HAP-1 (cell line): ENCODE results near the gene UBE3C.
A peak's percentile ranks its signal among the peaks of the same experiment; 100 is the strongest.
"Not testable (repeated sequence)": the region's sequence is repeated elsewhere in the genome, so short reads cannot be mapped to it uniquely, and the experiment has no call there.

ENCODE experiments used
- DNase-seq, 2 experiments: peaks; one replicate each; pipeline ENCODE4 v3.0.0-alpha.2; 2016 to 2020; ENCODE audit warnings: low spot score in 2 of 2
- H3K27me3 ChIP-seq: fragments of 250-450 bp; sonication (Bioruptor Pico); 2 replicates; pipeline ENCODE4 v1.5.1; 2020; ENCODE audit warnings: low read depth, mild to moderate bottlenecking, moderate library complexity
- H3K36me3 ChIP-seq: fragments of 250-450 bp; sonication (Bioruptor Pico); replicated peaks from 2 replicates; pipeline ENCODE4 v1.5.1; 2020; ENCODE audit warnings: mild to moderate bottlenecking
- H3K4me1 ChIP-seq: fragments of 250-450 bp; sonication (Bioruptor Pico); 2 replicates; pipeline ENCODE4 v1.5.1; 2020; ENCODE audit warnings: mild to moderate bottlenecking
- H3K4me3 ChIP-seq: fragments of 250-450 bp; sonication (Bioruptor Pico); 2 replicates; pipeline ENCODE4 v1.5.1; 2020; ENCODE audit warnings: mild to moderate bottlenecking, moderate library complexity
- H3K9me3 ChIP-seq: fragments of 250-450 bp; sonication (Bioruptor Pico); 2 replicates; pipeline ENCODE4 v1.5.1; 2020; ENCODE audit warnings: mild to moderate bottlenecking, moderate library complexity
- in situ Hi-C: fragments of 300-500 bp; cut with MboI; formaldehyde crosslinking; loops from 3 replicates; pipeline ENCODE4 v1.14.3; 2020; ENCODE audit warnings: low sequenced_read_pairs, inconsistent platforms, mixed read lengths

UBE3C gene

DNA sequence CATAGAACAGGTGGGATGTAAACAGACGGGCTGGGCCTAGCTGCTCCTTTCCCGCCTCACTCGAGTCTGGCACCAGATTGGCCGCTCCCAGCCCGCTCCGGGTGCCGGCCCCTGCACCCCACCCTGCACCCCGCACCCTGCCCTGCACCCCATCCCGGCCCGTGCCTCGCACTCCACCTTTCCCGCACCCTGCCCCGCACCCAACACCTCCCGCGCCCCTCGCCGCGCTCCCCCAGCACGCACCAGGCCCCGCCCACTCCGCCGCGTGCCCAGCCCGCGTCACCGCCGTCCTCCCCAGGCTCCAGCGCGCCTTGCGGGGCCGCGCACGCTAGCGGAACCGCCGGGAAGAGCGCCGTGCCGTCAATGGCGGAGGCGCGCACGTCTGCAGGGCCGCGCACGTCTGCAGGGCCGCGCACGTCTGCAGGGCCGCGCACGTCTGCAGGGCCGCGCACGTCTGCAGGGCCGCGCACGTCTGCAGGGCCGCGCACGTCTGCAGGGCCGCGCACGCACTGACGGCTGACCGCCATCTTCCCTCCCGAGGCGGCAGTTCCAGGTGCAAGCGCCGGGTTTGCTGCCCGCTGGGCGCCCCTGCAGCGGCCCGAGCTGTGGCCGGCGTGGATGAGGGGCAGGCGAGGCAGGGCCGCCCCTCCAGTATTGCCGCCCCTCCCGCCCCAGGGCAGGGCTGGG is at the start of gene UBE3C:
UBE3C (plus strand) TSS at position 503 of the 687 bp plus-strand sequence. CDS start 347 bp downstream, outside the sequence.
- no peaks in the 10 kb centered on the region for H3K27me3 ChIP-seq
- peaks cover 24% of the 10 kb centered on the region for H3K4me1 ChIP-seq
- in situ Hi-C loops: no loop called here

DNA sequence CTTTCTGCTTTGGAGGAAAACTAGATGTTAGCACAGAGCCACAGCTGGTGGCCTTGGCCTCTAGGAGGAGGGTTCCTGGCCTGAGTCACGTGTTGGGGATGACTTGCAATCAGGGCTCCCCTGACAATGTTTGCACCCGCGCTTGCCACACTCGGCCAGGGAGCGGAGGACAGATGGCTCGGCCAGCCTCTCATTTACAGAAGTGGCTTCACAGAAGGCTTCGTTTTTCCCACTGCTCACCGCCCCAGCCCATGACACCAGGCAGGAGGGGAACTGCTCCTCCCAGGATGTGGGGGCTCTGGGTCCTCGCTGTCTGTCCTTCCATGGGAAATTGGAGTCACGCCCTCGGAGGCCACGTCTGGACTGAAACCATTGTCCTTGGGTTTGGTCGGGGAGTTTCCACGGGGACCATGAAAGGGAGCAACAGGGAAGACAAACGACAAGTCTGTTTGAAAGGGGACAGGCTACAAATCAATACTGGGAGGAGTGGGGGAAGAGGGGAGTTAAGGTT is 49.6 kb upstream of the UBE3C start:
- in situ Hi-C loops: no loop called here
- H3K36me3 ChIP-seq: no peaks in the 10 kb centered on the region
- DNase-seq: no peak
- H3K4me1 ChIP-seq: no peaks in the 10 kb centered on the region
- no peaks in the 10 kb centered on the region for H3K9me3 ChIP-seq
- H3K27me3 ChIP-seq: no peaks in the 10 kb centered on the region
- H3K4me3 ChIP-seq: no peak overlapping the region

More for the DNA sequence above, at the start of gene UBE3C:
- Histone ChIP-seq H3K9me3 (no peaks in the 10 kb centered on the region; the same call in 1 of the 2 replicates), H3K4me3 (peak within 1 kb of the TSS; percentile 71), H3K36me3 (peaks cover 33% of the 10 kb centered on the region)
- DNase-seq: peak; percentile 83 to 92

DNA sequence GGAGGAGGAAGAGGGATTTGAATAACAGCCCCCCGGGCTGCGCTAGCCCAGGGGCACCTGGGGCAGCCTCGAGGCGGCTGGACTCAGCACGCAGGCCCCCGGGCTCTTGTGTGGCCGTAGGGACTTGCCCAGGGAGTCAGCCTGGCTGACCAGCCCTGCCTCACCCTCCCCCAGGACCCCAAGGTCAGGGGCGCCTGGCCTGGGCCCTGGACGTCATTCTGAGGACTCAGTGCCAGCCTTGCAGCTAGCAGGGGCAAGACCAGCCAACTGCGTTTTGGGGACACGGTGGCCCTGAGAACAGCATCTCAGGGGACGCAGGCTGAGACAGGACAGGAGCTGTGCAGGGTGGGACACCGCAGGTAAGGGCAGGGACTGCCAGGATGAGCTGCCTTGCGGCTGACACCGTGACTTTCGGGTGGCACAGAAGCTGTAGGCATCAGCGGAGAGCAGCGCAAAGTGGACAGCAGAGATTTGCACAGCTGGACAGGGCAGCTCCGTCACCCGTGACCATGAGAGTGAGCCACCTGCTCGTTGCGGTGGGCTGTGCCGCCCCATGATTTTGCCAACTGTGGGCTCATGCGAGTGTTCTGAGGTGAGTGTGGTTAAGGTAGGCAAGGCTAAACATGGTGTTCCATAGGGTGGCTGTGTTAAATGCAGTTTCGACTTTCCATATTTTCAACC is 48.1 kb upstream of the UBE3C start:
- no peak for DNase-seq
- no peaks in the 10 kb centered on the region for H3K9me3 ChIP-seq
- no peaks in the 10 kb centered on the region for H3K27me3 ChIP-seq
- no peaks in the 10 kb centered on the region for H3K36me3 ChIP-seq
- no peak overlapping the region for H3K4me3 ChIP-seq
- in situ Hi-C loops: no loop called here
- H3K4me1 ChIP-seq: no peaks in the 10 kb centered on the region

DNA sequence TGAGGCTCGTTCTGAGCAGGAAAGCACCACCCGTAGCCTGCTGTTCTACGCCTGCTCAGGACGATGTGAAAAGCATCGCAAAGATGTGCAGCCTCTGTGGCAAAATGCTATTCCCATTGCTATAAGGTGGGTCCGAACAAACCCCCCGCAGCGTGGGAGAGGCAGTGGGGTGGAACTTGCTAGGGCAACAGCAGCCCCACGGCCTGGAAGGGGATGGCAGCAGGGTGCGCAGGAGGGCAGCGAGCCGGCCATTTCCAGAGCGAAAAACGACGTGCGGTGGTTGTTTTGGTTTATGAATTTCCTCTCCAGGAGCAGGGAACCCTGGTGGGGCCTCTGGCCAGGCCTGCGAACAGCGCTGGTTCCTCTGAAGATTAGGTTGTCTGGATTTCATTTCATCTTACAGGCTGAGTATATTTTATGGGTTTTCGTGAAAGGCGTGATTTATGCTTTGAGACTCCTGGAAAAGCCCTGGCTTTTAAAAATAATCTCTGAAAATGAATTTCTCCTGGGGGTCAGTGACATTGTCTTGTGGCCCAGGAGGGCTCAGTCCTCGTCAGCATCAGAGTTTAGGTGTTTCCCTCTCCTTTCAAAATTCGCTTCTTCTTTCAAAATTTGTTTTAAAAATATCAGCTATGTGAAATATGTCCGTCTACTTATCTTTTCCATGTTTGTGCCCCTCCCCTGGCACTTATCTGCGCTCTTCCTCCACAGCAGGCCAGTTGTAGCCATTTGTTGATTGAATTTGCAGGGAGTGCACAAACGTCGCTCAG is 42.3 kb upstream of the UBE3C start:
- no peak for DNase-seq
- no peaks in the 10 kb centered on the region for H3K4me1 ChIP-seq
- no peaks in the 10 kb centered on the region for H3K9me3 ChIP-seq
- in situ Hi-C loops: no loop called here
- H3K4me3 ChIP-seq: no peak overlapping the region
- no peaks in the 10 kb centered on the region for H3K27me3 ChIP-seq
- H3K36me3 ChIP-seq: no peaks in the 10 kb centered on the region

DNA sequence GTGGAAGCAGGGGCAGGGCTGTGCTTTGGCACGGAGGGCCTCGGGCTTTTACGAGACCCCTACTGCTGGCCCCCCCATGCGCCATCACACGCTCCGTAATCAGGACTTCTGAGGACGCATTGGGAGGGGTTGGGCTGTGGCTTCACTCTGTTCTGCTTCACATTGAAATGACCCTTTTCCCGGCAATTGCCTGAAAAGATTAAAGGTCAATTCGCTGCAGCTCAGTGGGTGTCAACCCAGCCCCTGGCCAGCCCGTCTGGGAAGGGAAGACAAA is 41.7 kb upstream of the UBE3C start:
- Histone ChIP-seq H3K36me3 (no peaks in the 10 kb centered on the region), H3K9me3 (no peaks in the 10 kb centered on the region), H3K27me3 (no peaks in the 10 kb centered on the region), H3K4me1 (no peaks in the 10 kb centered on the region), H3K4me3 (no peak overlapping the region)
- DNase-seq: no peak
- in situ Hi-C loops: no loop called here

DNA sequence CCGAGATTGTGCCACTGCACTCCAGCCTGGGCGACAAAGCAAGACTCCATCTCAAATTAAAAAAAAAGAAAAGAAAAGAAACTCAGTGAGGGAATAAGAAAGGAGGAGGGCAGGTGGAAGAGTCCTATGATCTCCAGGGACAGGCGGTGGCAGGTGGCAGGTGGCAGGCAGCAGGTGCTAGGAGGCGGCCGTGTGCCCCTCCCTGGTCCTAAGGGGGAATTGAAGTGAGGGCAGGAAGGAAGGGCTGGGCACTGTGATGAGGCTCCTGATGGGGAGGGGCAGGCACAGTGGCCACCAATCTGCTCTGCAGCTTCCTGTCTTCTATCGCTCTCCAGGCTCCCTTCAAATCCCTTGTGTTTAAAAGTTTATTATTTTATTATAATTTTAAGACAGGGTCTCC is 41.2 kb upstream of the UBE3C start:
- Histone ChIP-seq H3K27me3 (no peaks in the 10 kb centered on the region), H3K4me3 (no peak overlapping the region), H3K36me3 (no peaks in the 10 kb centered on the region), H3K4me1 (no peaks in the 10 kb centered on the region), H3K9me3 (no peaks in the 10 kb centered on the region)
- no peak for DNase-seq
- in situ Hi-C loops: no loop called here

DNA sequence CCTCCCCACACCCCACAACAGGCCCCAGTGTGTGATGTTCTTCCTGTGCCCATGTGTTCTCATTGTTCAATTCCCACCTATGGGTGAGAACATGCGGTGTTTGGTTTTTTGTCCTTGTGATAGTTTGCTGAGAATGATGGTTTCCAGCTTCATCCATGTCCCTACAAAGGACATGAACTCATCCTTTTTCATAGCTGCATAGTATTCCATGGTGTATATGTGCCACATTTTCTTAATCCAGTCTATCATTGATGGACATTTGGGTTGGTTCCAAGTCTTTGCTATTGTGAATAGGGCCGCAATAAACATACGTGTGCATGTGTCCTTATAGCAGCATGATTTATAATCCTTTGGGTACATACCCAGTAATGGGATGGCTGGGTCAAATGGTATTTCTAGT is 38.7 kb upstream of the UBE3C start:
- H3K27me3 ChIP-seq, in situ Hi-C loops, H3K4me3 ChIP-seq, H3K36me3 ChIP-seq, H3K9me3 ChIP-seq, H3K4me1 ChIP-seq, DNase-seq: not testable (repeated sequence)

DNA sequence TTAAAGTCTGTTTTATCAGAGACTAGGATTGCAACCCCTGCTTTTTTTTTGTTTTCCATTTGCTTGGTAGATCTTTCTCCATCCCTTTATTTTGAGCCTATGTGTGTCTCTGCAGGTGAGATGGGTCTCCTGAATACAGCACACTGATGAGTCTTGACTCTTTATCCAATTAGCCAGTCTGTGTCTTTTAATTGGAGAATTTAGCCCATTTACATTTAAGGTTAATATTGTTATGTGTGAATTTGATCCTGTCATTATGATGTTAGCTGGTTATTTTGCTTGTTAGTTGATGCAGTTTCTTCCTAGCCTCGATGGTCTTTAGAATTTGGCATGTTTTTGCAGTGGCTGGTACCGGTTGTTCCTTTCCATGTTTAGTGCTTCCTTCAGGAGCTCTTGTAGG is 35.1 kb upstream of the UBE3C start:
- H3K9me3 ChIP-seq, H3K4me1 ChIP-seq, in situ Hi-C loops, DNase-seq, H3K36me3 ChIP-seq, H3K4me3 ChIP-seq, H3K27me3 ChIP-seq: not testable (repeated sequence)

DNA sequence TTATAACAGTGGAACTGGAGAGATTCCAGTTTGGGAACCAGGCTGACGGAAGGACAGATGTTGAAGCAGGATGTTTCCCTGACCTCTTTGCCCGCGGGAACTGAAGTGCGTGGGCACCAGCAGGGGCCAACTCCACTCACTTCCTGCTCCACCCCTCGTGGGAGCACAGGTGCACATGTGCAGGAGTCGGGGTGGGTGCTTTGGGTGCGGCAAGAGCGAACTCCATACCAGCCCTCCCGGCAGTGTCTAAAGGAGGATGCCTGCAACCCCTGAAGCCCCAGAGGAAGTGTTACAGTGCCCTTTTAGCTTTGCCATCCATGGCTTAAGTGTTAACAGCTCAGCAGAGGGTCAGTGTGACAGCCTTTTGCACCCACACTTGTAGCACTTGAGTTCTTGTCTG is 27.4 kb upstream of the UBE3C start:
- H3K4me1 ChIP-seq: no peaks in the 10 kb centered on the region
- in situ Hi-C loops: no loop called here
- no peak for DNase-seq
- no peak overlapping the region for H3K4me3 ChIP-seq
- no peaks in the 10 kb centered on the region for H3K36me3 ChIP-seq
- peaks cover 8% of the 10 kb centered on the region for H3K27me3 ChIP-seq
- peaks cover 2% of the 10 kb centered on the region for H3K9me3 ChIP-seq

DNA sequence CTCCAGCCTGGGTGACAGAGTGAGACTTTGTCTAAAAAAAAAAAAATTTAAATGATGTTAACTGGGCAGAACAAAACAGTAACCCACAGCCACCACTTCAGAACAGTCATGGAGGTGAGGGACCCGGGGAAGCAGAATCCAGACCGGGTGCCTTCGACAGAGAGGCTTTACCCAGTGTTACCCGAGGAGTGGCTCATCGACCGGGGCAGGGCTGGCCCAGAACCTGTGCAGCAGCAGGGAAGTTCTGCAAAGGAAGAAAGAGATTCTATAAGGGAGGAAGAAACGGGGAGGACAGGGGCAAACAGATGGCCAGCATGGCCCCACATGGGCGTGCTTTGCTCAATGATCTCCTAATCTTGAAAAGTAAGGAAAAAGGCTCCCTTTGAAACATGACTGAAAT is 26.0 kb upstream of the UBE3C start:
- no peaks in the 10 kb centered on the region for H3K4me1 ChIP-seq
- no peak overlapping the region for H3K4me3 ChIP-seq
- no peaks in the 10 kb centered on the region for H3K36me3 ChIP-seq
- peaks cover 2% of the 10 kb centered on the region for H3K9me3 ChIP-seq
- H3K27me3 ChIP-seq: peaks cover 8% of the 10 kb centered on the region
- no peak for DNase-seq
- in situ Hi-C loops: no loop called here

DNA sequence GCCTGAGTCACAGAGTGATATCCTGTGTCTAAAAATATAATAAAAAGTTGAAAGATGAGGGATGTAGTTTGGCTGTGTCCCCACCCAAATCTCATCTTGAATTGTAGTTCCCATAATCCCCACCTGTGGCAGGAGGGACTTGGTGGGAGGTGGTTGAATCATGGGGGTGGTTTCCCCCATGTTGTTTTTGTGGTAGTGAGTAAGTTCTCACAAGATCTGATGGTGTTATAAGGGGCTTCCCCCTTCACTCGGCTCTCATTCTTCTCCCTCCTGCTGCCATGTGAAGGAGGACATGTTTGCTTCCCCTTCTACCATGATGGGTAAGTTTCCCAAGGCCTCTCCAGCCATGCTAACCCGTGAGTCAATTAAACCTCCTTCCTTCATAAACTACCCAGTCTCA is 25.1 kb upstream of the UBE3C start:
- Histone ChIP-seq H3K4me3 (no peak overlapping the region), H3K27me3 (peaks cover 8% of the 10 kb centered on the region), H3K9me3 (peaks cover 2% of the 10 kb centered on the region; the same call in 1 of the 2 replicates), H3K4me1 (no peaks in the 10 kb centered on the region), H3K36me3 (no peaks in the 10 kb centered on the region)
- DNase-seq: no peak
- in situ Hi-C loops: no loop called here

DNA sequence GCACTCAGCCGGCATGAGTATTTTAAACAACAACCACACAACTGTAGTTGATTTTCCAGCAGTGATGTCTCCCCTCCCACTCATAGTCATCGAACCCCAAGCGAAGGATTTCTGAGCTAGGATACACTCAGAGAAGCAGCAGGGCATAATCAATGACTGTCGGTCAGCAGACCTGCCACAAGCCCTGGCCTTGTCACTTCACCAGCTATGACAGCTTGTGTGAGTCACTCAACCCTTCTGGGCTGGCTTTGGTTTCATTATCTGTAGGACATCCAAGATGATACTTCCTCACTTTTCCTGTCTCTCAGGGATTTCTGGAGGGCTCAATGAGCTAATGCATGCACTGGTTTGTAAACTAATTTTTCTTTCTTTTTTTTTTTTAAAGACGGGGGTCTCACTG is 22.0 kb upstream of the UBE3C start:
- peaks cover 2% of the 10 kb centered on the region; the same call in 1 of the 2 replicates for H3K9me3 ChIP-seq
- no peak overlapping the region for H3K4me3 ChIP-seq
- no peak for DNase-seq
- in situ Hi-C loops: no loop called here
- H3K36me3 ChIP-seq: no peaks in the 10 kb centered on the region
- peaks cover 4% of the 10 kb centered on the region; the same call in 1 of the 2 replicates for H3K27me3 ChIP-seq
- H3K4me1 ChIP-seq: no peaks in the 10 kb centered on the region

DNA sequence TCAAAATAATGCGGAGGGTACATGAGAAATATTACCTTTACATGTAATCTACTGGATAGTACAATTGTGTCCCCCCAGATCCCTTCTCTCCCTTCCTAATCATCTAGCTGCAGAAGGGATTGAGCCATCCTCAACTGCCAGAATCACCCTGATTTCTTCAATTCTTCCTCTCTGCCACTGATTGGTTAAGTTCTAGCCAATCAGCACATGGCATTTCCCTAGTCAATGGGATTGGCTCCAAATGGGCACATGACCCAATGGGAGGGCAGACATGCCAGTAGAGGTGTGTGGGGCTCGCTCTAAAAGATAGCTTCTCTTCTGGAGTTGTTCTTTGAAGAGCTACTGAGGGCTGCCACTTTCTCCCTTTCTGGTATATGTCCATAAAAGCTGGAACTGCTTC is 20.9 kb upstream of the UBE3C start:
- Histone ChIP-seq H3K27me3 (peaks cover 4% of the 10 kb centered on the region; the same call in 1 of the 2 replicates), H3K36me3 (no peaks in the 10 kb centered on the region), H3K9me3 (peaks cover 2% of the 10 kb centered on the region; the same call in 1 of the 2 replicates), H3K4me3 (no peak overlapping the region), H3K4me1 (no peaks in the 10 kb centered on the region)
- in situ Hi-C loops: no loop called here
- no peak for DNase-seq

DNA sequence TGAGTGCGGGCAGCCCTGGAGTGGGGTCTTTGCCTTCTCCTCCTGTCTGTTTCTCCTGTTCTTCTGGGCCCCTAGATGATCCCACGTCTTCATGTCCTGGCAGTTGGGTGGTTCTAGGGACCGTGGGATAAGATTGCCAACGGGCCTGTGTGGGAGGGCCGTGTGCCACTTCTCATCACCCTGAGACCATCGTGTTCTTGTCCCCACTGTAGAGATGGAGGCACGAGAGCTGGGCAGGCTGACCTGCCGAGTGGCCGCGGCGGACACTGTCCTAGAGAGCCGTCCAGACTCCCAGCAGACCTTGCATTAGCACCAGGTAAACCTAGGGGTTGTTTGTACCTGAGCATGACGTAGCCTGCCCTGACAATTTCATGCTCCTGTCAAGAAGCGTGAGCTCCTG is 18.5 kb upstream of the UBE3C start:
- Histone ChIP-seq H3K27me3 (no peaks in the 10 kb centered on the region), H3K9me3 (no peaks in the 10 kb centered on the region), H3K4me1 (no peaks in the 10 kb centered on the region), H3K36me3 (no peaks in the 10 kb centered on the region), H3K4me3 (no peak overlapping the region)
- no peak for DNase-seq
- in situ Hi-C loops: no loop called here
